NK-92 (cell line): ENCODE results near the gene MED10.
"Not testable (repeated sequence)": the region's sequence is repeated elsewhere in the genome, so short reads cannot be mapped to it uniquely, and the experiment has no call there.

Source experiments
- DNase-seq: peaks from one replicate; lab custom pipeline; 2025; ENCODE audit not compliant: unreplicated experiment; lab: John Stamatoyannopoulos, UW

Gene MED10

DNA sequence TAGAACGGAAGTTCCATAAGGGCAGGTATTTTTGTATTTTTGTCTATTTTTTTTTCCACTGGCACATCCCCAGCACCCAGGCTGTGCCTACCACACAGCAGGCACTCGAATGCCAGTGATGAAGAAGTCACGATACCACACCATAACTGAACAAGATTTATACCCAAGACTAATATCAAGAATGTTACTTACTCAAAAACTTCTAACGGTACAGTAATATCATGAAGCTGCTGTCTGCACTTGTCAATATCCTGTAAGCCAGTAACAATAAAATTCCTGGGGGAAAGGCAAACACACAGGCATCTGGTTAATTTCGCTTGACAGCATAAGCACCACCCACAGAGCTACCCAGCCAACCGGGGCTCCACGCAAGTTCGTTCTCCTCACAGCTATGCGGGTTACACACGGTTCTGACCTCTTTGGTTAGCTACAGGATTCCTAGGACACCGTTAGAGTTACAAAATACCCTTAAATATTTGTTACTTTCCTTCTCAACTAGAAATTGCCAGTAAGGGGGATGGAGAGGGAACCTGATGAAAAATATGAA is 1.3 kb downstream of the MED10 start:
- DNase-seq: no peak

DNA sequence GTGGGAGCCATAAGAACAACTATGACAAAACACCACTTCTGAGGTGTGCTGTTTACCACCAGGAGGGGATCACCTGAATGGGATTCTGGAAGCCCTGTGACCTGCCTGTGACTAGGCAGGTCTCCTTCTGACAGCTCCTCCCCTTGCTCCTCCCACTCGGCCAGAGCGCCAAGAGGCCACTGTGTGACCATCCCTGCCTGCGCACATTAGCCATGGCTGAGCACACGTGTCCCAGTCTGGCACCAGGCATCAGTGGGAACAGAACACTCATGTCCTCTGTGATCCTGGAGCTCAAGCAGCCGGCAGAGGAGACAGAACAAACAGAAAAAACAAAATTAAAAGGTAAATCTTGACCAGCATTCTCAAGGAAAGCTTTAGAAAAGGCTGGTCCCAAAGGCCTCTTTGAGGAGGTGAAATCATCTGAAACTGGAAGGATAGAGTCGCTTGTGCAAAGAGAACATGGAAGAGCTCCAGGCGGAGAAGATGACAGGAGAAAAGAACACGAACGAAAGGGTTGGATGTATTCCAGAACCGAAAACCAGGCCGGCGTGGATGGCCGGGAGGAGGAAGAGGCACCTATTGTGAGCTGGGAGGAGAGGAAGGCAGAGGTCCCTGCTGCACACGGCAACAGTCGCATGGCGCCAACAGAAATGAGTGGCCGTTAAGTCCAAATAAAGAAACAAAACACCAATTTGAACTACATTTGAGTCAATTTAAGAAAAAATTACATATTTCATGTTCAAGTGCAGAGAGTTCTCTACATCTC is 5.1 kb downstream of the MED10 start:
- DNase-seq: no peak

DNA sequence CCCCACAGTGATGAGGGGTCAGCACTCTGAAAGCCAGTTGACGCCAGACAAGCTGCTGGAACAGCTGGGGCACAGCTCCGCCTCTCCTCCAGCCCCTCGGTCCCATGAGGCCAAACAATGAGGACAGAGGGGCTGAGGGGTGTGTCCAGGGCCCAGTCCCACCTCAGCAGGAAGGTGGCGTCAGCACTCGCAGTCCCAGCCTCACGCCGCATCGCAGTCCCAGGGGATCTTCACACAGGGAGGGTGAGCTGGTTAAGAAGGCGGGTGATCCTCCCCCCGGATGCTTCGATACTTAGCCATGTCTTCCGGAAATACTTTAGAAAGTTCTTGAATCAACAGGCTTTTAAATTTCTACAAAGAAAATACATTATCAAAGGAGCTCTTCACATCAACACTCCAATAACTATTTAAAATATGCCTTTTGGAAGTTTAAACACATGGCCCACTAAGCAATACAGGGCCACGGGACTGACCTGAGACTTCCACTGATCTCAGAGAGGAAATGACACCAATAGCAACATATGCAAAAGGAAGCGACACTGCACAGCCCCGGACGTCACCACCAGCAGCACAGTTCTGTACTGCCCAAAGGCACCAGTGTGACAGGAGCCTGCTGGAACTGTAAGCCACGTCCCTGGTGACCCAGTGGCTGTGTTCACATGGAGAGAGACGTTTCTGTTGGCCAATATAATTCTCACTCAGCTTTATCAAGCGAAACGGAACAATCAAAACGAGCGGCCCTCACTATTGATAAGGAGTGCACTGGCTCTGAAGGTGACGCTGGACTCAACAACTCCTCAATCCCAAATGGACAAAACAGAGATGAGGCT is 5.9 kb downstream of the MED10 start:
- DNase-seq: no peak

DNA sequence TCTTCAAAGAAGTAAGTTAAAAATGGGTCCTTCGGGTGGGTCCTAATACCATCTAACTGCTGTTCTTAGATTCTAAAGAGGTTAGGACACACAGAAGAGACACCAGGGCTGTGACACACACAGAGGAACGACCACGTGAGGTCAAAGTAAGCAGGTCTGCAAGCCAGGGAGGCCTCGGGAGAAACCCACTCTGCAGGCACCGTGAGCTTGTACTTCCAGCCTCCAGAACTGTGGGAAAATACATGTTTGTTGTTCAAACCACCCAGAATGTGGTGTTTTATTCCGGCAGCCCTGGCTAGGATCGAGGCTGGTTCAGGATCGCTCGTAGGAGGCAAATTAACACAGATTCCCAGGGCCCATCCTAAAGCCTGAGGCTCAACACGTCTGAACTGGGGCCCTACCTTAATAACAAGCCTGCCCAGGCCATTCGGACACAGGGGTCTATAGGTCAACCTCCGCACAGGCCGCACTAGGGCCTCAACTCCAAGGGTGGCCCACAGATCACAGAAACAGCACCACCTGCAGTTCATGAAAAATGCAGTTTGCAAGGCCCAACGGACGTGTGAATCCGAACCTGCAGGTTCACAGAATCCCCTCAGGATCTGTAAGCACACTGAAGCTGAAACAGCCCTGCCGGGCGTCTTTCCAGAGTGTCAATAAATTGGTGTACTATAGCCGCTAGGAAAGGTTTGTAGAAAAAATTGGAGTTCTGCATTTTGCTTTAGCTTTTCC is 7.1 kb downstream of the MED10 start:
- DNase-seq: no peak

DNA sequence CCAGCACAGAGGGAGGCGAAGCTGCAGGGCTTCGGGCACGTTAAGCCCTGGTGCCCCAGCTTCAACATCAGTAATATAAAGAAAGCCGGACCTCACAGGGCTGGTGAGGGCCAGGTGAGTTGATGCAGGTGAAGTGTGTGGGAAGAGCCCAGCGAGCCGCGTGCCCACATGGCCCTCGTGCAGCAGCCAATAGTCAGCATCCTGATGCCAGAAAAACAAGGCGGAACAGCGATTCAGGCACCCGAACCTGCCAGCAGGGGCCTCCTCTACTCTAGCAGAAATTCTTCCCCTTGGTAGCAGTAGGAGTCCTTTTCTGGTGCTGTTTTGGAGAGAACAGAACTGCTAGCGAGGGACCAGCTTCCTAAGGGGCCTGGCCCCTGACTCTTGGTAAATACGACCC is 7.8 kb downstream of the MED10 start:
- no peak for DNase-seq

DNA sequence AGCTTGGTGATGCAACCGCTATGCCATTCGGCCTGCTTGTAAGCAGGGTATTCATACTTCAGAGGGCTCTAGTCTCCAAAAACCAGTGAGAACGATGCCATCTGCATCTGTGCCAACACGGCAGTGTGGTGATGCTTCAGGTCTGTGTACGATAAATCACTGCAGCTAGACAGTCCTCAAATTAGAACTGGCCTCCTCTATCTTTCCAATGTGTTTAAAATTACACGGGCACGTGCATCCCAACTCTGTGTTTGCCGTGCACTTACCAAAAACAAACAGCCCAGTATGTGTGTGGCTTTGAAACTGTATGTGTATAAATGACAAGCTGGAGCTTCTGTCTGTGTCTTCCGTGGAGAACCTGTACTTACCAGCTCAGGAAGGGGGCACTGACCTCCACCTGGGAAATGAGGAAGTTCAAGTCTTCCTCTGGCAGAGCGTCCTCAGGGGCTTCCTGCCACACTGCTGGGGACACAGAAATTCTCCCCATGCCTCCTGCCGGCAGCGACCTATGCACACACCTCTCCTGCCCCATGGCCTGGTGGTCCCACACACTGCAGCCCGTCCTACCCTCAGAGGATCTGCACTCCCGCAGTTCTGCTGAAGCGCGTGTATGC is 12.3 kb downstream of the MED10 start:
- DNase-seq: no peak

DNA sequence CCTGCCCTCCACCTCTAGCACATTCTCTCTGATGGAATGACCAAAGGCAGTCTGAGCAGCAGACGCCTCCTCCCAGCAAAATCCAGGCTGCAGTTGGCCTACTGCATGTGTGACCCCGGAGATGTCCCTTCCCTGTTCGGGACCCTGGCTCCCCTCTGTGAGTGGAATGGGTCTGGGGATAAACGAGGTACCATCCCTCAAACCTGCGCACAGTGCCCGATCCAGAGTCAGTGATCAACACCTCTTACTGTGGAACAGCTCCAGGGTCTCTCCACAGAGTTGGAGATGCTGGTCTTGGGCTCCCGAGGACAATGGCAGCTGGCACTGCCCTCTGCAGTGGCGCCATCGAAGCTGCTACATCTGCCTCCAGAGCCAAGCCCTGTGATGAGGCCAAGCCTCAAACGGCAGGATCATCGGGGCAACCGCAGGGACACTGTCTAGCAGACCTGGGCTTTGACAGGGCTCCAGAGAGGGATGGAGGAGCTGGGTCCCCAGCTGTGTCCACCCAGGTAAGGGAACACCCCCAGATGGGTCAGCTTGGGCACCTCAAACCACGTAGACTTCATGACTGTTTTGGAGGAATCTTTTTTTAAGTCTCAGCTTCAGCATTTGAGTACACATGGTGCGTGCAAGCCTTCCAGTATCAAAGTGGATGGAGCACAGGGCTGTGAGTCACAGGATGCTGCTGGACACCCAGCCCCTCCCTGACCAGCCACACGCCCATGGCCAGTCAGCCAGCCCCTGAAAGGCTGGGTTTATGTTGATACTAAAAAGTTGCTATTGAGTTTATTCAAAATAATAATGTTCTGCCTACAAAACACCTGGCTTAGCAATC is 13.0 kb downstream of the MED10 start:
- DNase-seq: no peak

DNA sequence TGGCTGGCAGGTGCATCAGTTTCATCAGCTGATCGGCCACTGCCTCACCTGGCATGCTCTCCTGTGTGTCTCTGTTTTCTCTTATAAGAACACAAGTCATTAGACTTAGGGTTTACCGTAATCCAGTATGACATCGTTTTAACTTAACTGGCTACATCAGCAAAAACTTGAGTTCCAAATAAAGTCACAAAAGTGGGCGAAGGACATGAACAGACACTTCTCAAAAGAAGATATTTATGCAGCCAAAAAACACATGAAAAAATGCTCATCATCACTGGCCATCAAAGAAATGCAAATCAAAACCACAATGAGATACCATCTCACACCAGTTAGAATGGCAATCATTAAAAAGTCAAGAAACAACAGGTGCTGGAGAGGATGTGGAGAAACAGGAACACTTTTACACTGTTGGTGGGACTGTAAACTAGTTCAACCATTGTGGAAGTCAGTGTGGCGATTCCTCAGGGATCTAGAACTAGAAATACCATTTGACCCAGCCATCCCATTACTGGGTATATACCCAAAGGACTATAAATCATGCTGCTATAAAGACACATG is 14.8 kb downstream of the MED10 start:
- DNase-seq: not testable (repeated sequence)

DNA sequence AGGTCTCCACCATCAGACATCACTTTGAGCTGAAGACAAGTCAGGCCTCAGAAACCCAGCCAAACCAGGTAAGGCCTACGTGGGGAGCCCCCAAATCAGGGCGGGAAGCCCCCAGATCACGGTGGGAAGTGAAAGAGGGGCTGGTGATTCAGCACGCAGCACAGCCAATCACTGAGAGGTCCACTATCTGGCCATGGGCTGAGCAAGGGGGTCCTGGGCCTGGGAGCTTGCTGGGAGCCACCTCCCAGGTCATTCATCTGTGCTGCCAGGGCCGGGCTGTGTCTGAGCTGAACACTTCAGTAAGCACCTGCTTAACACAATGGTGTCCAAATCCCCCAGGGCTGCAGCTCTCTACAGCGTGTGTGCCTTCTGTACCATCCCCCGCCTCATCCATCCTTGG is 15.5 kb downstream of the MED10 start:
- DNase-seq: no peak

DNA sequence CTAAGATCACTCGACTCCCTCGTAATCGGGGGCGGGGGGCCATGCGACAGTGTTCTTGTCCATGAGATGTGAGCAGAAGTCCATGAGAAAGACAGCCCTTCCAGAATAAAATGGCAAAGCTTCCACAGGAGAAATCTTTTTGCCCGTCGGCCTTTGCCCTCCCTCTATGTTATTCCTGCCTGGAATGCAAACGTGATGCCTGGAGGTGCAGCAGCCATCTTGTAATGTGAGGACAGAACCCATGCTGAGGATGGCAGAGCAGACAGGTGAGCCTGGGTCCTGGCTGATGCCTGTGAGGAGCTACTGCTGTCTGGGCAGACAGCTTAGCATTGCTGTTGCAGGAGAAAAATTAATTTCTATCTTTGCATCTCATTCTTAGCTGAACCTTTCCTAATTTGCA is 17.2 kb downstream of the MED10 start:
- no peak for DNase-seq

DNA sequence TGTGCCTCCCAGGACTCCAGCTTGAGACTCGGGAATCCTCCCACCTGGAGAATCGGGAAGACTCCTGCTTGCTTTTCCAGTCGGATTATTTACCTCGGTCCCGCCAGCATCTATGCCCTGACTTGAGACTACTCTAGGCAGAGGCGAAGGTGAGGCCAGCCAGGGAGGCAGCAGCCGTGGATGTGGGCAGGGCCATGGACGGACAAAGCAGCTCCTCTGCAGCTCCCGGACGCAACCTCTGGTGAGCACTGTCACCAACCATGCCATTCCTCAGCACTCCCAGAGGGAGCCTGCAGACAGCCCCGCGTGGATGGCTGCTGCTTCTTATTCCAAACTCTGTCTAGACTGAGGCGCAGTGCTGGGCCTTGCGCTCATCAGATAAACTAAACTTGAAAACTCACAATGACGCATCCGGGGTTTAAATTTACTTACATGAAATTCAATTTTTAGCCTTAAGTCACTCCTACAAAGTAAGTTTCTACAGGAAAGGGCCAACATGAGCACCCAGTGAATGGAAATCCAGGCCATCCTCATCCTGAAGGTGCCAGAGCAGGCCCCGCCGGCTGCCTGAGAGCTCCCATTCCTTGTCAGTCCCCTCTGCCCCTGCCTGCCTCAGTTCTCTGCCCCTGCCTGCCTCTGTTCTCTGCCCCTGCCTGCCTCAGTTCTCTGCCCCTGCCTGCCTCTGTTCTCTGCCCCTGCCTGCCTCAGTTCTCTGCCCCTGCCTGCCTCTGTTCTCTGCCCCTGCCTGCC is 17.8 kb downstream of the MED10 start:
- DNase-seq: no peak

DNA sequence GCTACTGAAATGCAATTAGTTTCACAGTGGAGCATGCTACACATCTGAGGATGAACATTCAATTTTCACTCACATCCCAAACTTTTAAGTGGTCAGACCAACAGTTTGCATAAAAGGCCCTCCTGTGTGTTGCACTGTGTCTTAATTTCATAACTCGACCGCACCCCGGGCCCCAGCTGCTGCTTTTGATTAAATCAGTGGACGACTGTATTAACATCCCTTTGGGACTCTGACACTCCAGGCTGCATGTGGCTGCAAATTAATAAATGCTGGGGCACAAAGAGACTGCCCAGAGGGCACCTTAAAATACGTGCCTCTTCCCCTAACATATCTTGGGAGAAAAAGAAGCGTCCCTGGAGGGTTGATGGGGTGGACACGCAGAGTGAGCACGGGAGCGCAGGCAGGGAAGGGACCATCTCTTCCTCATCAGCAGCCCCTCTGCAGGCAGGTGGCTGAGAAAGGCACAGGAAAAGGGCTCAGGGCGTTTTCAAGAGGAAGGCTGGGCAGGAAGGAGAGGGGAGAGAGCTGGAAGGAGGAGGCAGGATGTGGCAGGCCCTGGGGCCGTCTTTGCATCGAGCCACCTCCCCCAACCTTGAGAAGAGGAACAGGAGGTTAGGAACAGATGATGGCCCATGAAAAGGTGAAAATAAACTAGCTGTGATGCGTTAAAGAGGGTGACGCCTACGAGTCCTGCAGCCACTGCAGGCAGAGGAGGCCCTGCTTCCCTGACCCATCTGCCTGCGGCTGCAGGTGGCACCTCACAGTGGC is 18.6 kb downstream of the MED10 start:
- DNase-seq: no peak

DNA sequence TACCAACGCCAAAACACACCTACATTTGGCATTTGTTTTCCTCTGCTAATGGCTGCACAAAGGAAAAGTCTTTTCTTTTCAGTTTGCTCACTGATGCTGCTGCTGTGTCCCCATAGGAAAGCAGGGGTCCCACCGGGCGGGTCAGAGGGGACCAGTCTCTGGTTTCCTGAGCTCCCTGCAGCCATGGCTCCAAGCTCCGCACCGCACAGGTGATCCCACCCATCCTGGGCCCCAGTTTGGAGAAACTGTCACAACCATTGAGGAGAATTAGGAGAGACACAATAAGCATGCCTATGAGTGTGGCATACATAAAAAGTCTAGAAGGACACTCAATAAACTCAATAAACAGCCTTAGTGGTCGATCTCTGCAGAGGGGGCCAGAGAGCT is 19.9 kb downstream of the MED10 start:
- DNase-seq: no peak

DNA sequence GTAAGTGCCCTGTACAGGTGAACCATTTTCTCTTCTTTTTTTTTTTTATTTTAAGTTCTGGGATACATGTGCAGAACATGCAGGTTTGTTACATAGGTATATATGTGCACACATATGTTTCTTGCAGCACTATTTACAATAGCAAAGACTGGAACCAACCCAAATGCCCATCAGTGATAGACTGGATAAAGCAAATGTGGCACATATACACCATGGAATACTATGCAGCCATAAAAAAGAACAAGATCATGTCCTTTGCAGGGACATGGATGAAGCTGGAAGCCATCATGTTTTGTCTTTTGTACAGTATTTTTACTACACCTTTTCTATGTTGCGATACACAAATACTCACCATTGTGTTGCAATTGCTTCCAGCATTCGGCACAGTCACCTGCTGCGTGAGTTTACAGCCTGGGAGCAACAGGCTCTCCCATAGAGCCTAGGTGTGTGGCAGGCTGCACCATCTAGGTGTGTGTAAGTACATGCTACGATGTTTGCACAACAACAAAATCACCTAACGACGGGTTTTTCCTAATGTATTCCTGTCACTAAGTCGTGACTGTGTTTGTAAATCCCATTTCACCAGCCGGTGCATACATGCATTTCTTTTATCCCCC is 20.4 kb downstream of the MED10 start:
- not testable (repeated sequence) for DNase-seq

DNA sequence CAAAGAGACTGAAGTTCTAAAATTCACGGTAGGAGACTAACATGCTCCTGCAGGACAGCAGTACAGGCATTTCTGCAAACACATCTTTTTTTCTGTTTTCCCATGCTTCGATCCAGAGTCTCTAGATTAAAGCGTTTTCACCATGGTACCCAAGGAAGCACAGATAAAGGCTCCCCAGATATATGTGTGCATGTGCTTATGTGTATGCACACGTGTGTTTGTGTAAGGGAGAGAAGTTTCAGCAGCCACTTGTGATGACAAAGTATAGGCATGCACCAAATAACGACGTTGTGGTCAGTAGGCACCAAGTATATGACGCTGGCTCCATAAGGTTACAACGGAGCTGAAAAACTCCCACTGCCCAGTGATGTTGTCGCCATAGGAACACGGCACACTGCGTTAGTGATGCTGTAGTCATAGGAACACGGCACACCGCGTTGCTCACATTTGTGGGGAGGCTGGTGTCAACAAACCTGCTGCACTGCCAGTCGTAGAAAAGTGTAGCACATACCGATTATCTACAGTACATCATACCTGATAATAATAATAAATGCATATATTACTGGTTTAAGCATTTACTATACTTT is 21.7 kb downstream of the MED10 start:
- DNase-seq: no peak

DNA sequence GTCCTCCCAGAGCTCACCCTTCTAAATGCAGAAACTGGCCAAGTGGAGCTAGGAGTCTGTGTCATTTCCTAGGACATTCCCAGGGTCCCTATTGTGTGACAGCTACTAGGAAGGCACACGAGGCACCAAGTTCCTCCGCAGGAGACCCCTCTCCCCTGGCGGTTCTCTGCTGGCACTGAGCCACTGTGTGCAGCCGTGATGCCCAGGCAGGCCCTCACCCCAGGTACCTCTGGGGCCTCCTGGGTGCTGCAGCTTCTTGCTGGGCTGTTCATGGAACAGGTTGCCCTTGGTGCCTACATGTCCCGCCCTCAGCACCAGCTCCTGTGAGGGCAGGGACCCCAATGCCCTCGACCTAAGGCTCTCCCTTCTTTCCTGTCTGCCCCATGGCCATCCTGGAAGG is 23.1 kb downstream of the MED10 start:
- no peak for DNase-seq

DNA sequence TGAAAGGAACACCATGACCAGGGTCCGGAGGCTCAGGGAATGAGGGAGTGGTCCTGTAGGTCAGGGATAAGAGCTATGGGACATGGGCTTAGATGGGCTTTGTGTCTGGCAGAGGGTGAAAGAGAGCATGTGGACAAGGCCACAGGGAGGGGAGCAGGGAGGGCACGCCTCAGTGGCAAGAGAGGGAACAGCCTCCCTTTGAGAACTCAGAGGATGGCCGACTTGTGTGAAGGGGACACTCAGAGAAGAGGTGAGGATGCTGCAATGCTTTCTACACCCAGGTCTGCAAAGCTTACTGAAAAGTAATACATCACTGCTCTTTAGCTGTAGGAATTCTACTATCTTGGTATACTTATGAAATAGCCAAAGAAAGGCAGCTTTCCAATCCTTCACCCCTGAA is 23.5 kb downstream of the MED10 start:
- no peak for DNase-seq
